Measurements from ENCODE around the gene FOXC1. TPM values are rescaled to one million over a fixed set of nuclear protein-coding genes. Genes with fewer than 3 reads are reported as not detected.

The FOXC1 gene
- total RNA-seq, 1 experiment from 2014 or later: not detected

GRCh38 chr6:1623769-1624057, 14.0 kb downstream of the FOXC1 start:
- no peak for TF ChIP-seq CTCF (conservative IDR thresholded peaks at IDR 0.05)
- Mint-ChIP-seq H3K4me1 (peaks cover 7 to 16% of the 10 kb centered on the region in 2 experiments; a peak in 3 of 4 replicates), H3K9me3 (no peaks in the 10 kb centered on the region; a peak in 1 of 5 replicates), H3K4me3 (peak overlapping the region in 1 of 2 experiments; percentile 69; a peak in 3 of 5 replicates), H3K36me3 (ENCODE audit: insufficient read depth in 1 of 3, low read depth in 3 of 3) (peaks cover 0 to 5% (median 4%) of the 10 kb centered on the region in 3 experiments; a peak in 4 of 7 replicates), H3K27ac (no peak overlapping the region), H3K27me3 (ENCODE audit: low read depth) (peaks cover 99% of the 10 kb centered on the region)
- Histone ChIP-seq H3K9me3 (ENCODE audit: control insufficient read depth, low read depth, low read length) (no peaks in the 10 kb centered on the region), H3K79me2 (ENCODE audit: insufficient read depth, low read length) (no peaks in the 10 kb centered on the region), H2BK15ac (ENCODE audit: low read depth, low read length) (no peak overlapping the region), H2BK12ac (ENCODE audit: insufficient read length, low read depth, low read length) (no peak overlapping the region), H2AK5ac (ENCODE audit: insufficient read length, low read length) (no peak overlapping the region), H3T11ph (ENCODE audit: low read length) (no peak overlapping the region), H3K9ac (ENCODE audit: extremely low read depth, insufficient read length, low read length) (no peak overlapping the region), H3K4me2 (ENCODE audit: insufficient read depth, insufficient read length, low read length) (peak overlapping the region; percentile 56), H3K4me1 (ENCODE audit: insufficient read depth, low read length) (no peaks in the 10 kb centered on the region; the same call in 1 of the 2 replicates), H3K14ac (ENCODE audit: insufficient read depth, low read length) (no peak overlapping the region), H3K23ac (ENCODE audit: insufficient read length, low read depth, low read length) (no peak overlapping the region), H3K4ac (ENCODE audit: low read depth, low read length) (no peak overlapping the region), H4K20me1 (ENCODE audit: control insufficient read depth, insufficient read depth, insufficient read length) (peaks cover 3% of the 10 kb centered on the region), H3K79me1 (ENCODE audit: insufficient read depth, low read depth, low read length, poor library complexity, severe bottlenecking) (no peaks in the 10 kb centered on the region), H3K18ac (ENCODE audit: insufficient read length, low read depth, low read length) (no peak overlapping the region), H2BK120ac (ENCODE audit: low read depth, low read length, poor library complexity, severe bottlenecking) (no peak overlapping the region), H3K27ac (ENCODE audit: insufficient read length, low read depth, low read length) (no peak overlapping the region), H2BK20ac (ENCODE audit: low read depth, low read length, poor library complexity, severe bottlenecking) (no peak overlapping the region), H3K27me3 (ENCODE audit: insufficient read depth, low read length) (peaks cover 97% of the 10 kb centered on the region), H3K23me2 (ENCODE audit: insufficient read length, low read depth, low read length, poor library complexity, severe bottlenecking) (peaks cover 18% of the 10 kb centered on the region), H4K8ac (replicated peaks; ENCODE audit: insufficient read length, low read depth, low read length) (no peak overlapping the region), H3K56ac (ENCODE audit: insufficient read length, low read depth, low read length) (no peak overlapping the region), H2BK5ac (ENCODE audit: insufficient read length, low read length) (no peak overlapping the region), H4K5ac (ENCODE audit: insufficient read length, low read depth, low read length) (no peak overlapping the region), H4K91ac (ENCODE audit: insufficient read length, low read depth, low read length) (no peak overlapping the region), H2AFZ (ENCODE audit: low read length) (no peak overlapping the region)
- no peak for DNase-seq
- no CpG with 5 or more reads among the region's 12 CpGs for WGBS (ENCODE audit: extremely low coverage, insufficient read length, low lambda C conversion rate)

All from H9 (cell line).